ENCODE data around the gene SLC1A2. TPM values are rescaled to one million over a fixed set of nuclear protein-coding genes. Genes with fewer than 3 reads are reported as not detected.

Gene SLC1A2
- polyA plus RNA-seq, 1 experiment, result 0.60 TPM

GRCh38 chr11:35432464-35432863 lies 13.1 kb upstream of the SLC1A2 start:
- no peak for TF ChIP-seq CTCF (IDR thresholded peaks at IDR 0.05; ENCODE audit: insufficient read depth, low read depth, low read length)
- H3K27me3 ChIP-seq (ENCODE audit: control insufficient read depth, insufficient read depth, low read length), result no peaks in the 10 kb centered on the region
- POLR2A ChIA-PET, result no interaction called here
- no peak for DNase-seq (ENCODE audit: low read depth)
- CTCF ChIA-PET, result no interaction called here
- no peak overlapping the region for H3K4me3 ChIP-seq (ENCODE audit: low read depth, low read length)
- peaks cover 22% of the 10 kb centered on the region for H3K36me3 ChIP-seq (ENCODE audit: control insufficient read depth, insufficient read depth, low read length)

GRCh38 chr11:35427071-35427470 lies 7.7 kb upstream of the SLC1A2 start:
- Histone ChIP-seq H3K36me3 (ENCODE audit: control insufficient read depth, insufficient read depth, low read length) (peaks cover 12% of the 10 kb centered on the region), H3K4me3 (ENCODE audit: low read depth, low read length) (no peak overlapping the region), H3K27me3 (ENCODE audit: control insufficient read depth, insufficient read depth, low read length) (no peaks in the 10 kb centered on the region)
- ChIA-PET POLR2A (no interaction called here), CTCF (interaction anchor here (1.1 to 3.9 kb wide), 2 partner anchors 8 to 23 kb away, joined by 3 to 15 read pairs; no protein-coding TSS in a partner anchor)
- DNase-seq (ENCODE audit: low read depth), result peak; percentile 17
- no peak for TF ChIP-seq CTCF (IDR thresholded peaks at IDR 0.05; ENCODE audit: insufficient read depth, low read depth, low read length)

- no peak for DNase-seq (ENCODE audit: low read depth)
- ChIA-PET CTCF (interaction anchor here (1.1 to 3.9 kb wide), 2 partner anchors 9 to 23 kb away, joined by 3 to 15 read pairs; no protein-coding TSS in a partner anchor), POLR2A (interaction anchor here (0.6 kb wide), 1 partner anchor 165 kb away, joined by 3 read pairs; no protein-coding TSS in a partner anchor)
- Histone ChIP-seq H3K4me3 (ENCODE audit: low read depth, low read length) (no peak overlapping the region), H3K27me3 (ENCODE audit: control insufficient read depth, insufficient read depth, low read length) (no peaks in the 10 kb centered on the region), H3K36me3 (ENCODE audit: control insufficient read depth, insufficient read depth, low read length) (peaks cover 5% of the 10 kb centered on the region)
- no peak for TF ChIP-seq CTCF (IDR thresholded peaks at IDR 0.05; ENCODE audit: insufficient read depth, low read depth, low read length)
Measured at GRCh38 chr11:35426351-35426750, 7.0 kb upstream of the SLC1A2 start.

- Histone ChIP-seq H3K27me3 (ENCODE audit: control insufficient read depth, insufficient read depth, low read length) (no peaks in the 10 kb centered on the region), H3K4me3 (ENCODE audit: low read depth, low read length) (no peak overlapping the region), H3K36me3 (ENCODE audit: control insufficient read depth, insufficient read depth, low read length) (peaks cover 5% of the 10 kb centered on the region)
- TF ChIP-seq CTCF (IDR thresholded peaks at IDR 0.05; ENCODE audit: insufficient read depth, low read depth, low read length), result no peak
- POLR2A ChIA-PET, result interaction anchor here (0.6 kb wide), 1 partner anchor 165 kb away, joined by 3 read pairs; no protein-coding TSS in a partner anchor
- DNase-seq (ENCODE audit: low read depth), result no peak
- CTCF ChIA-PET, result interaction anchor here (1.5 to 3.9 kb wide), 2 partner anchors 10 to 13 kb away, joined by 5 to 15 read pairs; no protein-coding TSS in a partner anchor
Measured at GRCh38 chr11:35425603-35426212, 6.3 kb upstream of the SLC1A2 start.

- ChIA-PET CTCF (interaction anchor here (1.1 to 3.9 kb wide), 4 partner anchors 11 to 61 kb away, joined by 4 to 15 read pairs (median 5); no protein-coding TSS in a partner anchor), POLR2A (interaction anchor here (0.6 to 0.7 kb wide), 2 partner anchors 37 to 821 kb away, joined by 3 to 7 read pairs; no protein-coding TSS in a partner anchor)
- Histone ChIP-seq H3K36me3 (ENCODE audit: control insufficient read depth, insufficient read depth, low read length) (peaks cover 4% of the 10 kb centered on the region), H3K4me3 (ENCODE audit: low read depth, low read length) (no peak overlapping the region), H3K27me3 (ENCODE audit: control insufficient read depth, insufficient read depth, low read length) (peaks cover 4% of the 10 kb centered on the region)
- no peak for TF ChIP-seq CTCF (IDR thresholded peaks at IDR 0.05; ENCODE audit: insufficient read depth, low read depth, low read length)
- peak; percentile 68 for DNase-seq (ENCODE audit: low read depth)
Measured at GRCh38 chr11:35424157-35424940, 5.0 kb upstream of the SLC1A2 start.
